8988T (cell line): Measurements from ENCODE around the gene IL12RB1.
A peak's percentile ranks its signal among the peaks of the same experiment; 100 is the strongest.
"Not testable (repeated sequence)": the region's sequence is repeated elsewhere in the genome, so short reads cannot be mapped to it uniquely, and the experiment has no call there.

Experiments
- DNase-seq: peaks from one replicate; pipeline ENCODE4 v3.0.0; 2011

Gene IL12RB1

DNA sequence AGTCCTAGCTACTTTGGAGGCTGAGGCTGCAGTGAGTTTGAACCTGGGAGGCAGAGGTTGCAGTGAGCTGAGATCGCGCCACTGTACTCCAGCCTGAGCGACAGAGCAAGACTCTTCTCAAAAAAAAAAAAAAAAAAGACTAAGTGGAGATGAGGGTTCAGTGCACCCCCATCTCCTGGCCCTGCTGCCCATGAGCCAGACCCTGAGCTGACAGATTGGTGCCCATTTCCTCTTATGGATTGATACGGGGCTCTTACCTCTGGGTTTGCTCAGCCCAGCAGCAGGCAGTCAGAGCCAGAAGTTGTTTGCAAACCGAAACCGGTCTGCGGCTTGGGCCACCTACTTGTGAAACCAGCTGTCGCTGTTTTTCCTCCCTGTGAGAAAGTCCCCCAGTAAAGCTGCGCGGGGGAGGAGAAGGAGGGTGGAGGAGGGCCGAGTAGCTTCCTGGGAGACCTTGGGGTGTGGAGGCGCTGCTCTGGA is 41.9 kb downstream of the IL12RB1 start:
- peak; percentile 11 for DNase-seq

DNA sequence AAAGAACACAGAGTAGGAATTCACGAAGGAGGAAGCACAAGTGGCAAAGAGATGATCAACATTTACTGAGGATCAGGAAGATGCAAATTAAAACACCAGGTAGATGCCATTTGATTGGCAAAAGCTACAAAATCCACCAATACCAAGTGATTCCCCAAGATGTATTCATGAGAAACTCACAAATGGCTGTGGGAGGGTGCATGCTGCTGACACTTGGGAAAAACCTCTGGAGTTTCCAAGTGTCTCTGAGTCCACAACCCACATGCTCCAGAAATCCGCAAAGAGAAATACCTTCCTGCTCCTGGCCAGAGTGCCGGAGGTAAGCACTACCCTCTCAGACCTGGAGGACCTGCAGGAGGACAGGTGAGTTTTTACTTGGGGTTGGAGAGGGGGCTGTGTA is 43.1 kb downstream of the IL12RB1 start:
- no peak for DNase-seq

DNA sequence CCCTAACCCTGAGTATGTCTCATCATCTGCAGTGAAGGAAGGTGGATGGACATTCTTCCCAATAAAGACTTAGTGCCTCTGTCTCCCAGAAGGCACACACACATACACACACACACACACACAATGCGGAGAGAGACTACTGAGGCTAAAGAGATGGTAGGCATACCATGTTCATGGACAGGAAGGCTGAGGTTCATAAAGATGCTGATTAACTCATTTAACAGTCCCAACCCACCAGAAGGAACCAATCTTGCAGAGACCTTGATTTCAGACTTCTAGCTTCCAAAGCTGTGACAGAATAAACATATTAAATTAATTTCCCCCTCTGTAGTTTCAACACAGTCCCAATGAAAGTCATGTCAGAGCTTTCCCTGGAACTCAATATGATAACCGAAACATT is 45.7 kb downstream of the IL12RB1 start:
- DNase-seq = no peak

DNA sequence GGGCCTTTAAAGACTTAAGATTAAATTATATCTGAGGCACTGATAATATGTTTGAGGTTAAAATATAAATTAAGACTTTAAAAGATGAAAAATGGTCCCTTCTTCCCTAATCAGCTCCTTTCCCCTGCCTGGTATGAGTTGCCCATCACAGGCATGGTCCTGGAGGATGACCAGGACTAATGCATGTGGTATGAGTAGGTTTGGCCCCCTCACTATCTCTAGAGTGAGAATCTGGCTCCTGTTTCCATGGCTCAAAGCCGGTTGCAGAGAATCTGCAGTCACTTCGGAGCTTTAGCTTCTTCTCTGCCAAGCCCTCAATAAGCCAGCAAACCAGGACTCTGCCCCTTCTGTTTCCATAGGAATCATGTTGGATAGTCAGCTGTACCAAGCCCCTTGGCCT is 54.6 kb downstream of the IL12RB1 start:
- DNase-seq = not testable (repeated sequence)

DNA sequence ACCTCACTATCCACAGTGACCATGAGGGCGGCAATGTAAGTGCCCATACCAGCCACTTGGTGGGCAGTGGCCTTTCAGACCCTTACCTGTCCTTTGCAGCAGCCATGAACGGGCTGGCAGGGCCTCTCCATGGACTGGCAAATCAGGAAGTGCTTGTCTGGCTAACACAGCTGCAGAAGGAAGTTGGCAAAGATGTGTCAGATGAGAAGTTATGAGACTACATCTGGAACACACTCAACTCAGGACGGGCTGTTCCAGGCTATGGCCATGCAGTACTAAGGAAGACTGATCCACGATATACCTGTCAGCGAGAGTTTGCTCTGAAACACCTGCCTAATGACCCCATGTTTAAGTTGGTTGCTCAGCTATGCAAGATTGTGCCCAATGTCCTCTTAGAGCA is 55.3 kb downstream of the IL12RB1 start:
- not testable (repeated sequence) for DNase-seq

DNA sequence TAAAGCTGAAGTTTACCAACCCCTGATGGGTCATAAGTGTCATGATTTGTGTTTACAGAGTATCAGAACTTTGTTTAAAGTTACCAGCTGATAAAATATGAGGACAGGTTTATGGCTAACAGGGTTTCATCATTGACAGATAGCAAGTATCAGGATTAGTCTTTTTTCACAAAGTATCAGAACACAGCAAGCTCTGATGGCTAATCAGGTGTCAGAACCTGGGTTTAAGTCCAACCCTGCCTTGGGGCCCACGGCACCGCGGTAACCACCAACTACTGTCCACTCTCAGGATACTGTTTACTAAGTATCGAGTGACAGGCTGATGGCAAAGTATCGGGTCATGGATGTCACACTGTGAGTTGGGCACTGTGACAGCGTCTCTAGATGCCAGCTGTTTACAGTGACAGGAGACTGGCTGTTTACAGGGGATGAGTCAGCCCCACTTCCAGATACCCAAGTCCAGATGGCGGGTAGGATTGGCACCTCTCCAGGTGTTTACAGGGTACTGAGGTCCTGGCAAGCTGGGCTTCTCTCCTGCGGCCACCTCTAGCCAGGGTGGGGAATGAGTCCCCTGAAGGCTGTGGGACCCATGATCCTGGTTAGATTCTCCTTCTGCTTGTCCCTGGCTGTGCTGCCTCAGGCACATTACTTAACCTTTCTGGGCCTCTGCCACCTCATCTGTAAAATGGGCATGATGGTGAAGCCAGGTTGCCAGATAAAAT is 57.0 kb downstream of the IL12RB1 start:
- DNase-seq = no peak

DNA sequence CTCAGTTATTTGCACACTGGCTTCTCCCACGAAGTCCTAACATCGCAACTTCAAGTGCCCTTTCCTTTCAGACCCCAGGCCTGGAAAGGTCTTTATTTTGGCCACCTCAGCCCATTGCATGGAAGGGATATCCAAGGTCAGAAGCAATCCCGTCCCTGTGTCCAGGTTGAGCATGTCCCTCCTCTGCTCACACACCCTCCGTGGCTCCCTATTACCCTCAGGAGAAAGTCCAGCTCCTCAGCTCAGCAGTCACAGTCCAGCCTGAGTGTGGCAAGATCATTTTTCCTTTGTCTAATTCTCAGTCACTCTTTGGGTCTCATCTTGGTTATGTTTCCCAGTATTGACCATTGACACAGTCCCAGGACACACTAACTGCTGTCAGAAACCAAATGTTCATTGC is 59.6 kb downstream of the IL12RB1 start:
- DNase-seq = no peak

DNA sequence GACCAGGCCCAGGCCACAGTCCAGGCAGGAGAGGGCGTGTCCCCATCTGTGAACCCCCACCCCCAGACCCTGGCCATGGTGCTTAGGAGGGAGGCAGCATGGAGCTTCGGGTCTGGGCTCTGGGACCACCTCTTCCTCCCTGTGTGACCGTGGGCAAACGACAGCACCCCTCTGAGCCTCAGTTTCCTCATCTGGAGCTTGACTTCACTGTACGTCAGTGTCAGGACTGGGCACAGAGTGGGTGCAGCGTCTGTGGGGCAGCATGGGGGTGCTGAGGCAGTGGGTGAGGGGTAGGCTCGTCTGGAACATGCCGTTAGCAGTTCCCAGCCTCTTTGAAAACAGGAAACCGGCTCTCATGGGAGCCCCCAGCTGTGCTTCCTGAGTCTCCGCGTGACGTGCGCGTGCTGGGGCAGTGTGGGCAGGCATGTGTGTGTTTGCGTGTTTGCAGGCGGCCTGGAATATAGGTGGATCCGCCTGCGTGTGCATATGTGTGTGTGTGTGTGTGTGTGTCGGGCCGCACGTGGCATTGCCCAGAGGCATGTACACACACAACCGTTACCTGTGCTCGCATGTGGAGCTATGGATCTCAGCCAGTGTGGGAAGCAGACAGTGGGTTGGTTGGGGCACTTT is 63.0 kb downstream of the IL12RB1 start:
- no peak for DNase-seq

DNA sequence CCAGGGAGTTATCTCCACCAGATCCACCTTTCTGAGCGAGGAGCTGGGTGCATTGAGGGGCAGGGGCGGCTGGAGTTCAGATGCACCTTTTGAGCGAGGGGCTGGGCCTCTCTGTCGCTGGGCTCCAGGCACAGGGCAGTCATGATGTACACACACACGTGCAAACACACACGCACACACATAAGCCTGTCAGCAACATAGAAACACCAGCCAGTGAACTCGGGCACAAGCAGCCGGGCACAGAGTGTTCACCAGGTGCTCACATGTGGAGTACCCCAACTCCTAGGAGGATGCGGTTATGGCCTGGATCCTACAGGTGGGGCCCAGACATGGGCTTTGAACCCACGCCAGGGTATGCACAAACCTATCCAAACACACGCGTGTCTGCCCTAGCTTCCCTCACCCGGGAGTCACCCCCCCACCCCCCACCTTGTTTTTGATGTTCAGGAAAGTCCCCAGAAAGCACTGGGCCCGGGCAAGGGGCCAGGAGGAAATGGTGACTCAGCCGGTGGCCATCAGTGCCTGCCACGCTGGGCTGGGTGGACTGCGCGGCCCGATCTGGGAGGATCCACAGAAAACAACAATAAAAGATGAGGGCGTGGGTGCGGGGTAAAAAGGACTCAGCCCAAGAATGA is 65.5 kb downstream of the IL12RB1 start:
- no peak for DNase-seq

DNA sequence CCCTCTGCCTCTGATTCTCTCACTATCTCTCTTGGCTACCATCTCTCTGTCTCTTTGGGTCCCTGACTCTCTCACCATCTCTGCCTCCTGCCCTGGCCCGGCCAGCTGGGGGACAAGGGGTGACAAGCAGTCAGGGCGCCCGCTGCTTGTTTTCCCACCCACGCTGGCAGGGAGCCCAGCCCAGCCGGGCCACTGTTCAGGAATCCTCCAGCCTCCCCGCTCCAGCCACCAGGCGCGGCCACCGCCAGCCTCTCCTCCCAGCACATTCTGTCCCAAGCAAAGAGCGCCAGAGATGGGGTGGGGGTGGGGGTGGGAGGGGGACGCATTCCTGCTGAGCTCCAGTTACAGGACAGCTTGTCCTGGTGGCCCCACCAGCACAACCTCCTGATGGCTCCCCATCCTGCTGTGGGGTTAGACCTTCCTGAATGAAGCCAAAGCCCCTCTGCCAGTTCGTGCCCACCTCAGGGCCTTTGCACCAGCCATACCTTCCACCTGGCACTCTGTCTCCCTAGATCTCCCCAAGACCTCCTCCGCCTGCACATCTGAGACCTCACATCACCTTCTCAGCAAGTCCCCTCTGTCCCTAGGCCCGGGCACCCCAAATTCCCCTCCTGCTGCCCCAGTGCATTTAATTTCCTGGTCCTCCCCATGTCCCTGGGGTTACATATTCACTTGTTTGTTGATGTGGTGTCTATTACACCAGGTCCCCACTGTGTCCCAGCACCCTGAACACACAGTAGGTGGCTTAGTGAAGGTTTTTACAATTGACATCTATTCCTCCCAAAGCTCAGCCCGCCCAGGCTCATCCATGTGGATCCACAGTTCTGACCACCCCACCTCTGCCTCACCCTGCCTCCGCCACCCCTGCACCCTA is 66.3 kb downstream of the IL12RB1 start:
- DNase-seq = no peak

DNA sequence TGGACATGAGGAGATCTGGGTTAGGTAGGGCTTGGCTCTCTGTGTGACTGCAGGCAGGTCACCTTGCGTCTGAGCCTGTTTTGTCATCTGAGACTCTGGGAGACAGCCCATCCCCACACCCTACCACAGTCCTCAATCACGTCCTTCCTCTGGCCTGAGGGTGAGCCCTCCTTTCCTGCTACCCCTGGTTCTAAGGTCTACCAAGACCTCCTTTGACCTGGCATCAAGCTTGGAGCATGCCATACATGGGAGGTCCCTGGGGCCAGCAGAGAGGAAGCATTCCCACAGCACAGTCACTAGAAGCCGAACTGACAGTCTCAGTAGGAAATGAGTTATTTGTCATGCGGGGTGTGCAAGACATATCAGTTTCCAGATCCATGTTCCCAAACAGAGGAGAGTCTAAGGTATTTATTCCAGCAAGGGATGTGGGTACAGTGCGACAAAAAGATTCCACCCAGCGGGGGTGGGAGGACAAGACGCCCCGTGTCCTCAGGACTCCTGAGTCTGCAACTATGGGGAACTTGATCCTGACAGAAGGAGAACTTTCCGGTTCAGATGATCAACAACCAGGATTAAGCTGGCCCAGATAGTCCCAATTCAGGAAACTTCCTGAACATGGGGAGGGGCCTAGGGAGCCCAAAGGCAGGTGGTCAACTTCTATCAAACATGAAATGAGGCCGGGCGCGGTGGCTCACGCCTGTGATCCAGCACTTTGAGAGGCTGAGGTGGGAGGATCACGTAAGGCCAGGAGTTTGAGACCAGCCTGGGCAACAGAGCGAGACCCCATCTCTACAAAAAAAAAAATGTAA is 69.3 kb downstream of the IL12RB1 start:
- no peak for DNase-seq

DNA sequence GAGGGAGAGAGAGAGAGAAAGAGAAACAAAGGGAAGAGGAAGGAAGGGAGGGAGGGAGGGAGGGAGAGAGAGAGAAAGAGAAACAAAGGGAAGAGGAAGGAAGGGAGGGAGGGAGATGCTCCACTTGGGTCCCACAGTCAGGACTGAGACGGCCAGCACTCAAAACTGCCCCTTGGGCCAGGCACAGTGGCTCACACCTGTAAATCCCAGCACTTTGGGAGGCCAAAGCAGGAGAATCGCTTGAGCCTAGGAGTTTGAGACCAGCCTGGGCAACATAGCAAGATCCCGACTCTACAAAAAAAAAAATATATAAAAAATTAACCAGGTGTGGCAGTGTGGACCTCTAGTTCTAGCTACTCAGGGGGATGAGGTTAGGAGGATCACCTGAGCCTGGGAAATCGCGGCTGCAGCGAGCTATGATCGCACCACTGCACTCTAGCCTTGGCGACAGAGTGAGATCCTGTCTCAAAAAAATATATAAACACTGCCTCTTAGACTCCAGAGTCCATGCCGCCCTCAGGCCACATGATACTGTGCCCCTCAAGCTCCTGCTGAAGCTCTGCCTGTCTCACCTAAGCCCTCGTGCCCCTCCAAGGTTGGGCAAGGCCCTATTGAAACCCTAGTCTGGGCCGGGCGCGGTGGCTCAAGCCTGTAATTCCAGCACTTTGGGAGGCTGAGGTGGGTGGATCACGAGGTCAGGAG is 70.4 kb downstream of the IL12RB1 start:
- no peak for DNase-seq

DNA sequence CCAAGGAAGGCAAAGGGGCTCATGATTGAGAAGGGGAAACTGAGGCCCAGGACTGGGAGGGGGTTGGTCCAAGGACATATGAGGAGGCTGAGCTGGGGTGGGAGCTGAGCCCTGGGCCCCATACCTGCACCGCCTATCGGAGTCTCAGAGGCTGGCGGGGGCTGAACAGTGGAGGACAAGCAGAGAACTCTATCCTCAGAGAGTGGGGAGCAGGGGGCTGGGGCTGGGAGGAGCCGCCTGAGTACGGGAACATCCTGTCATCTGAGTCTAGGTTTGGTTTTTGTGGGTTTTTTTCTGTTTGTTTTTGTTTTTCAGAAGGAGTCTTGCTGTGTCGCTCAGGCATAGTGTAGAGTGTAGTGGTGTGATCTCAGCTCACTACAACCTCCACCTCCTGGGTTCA is 72.5 kb downstream of the IL12RB1 start:
- DNase-seq = no peak

DNA sequence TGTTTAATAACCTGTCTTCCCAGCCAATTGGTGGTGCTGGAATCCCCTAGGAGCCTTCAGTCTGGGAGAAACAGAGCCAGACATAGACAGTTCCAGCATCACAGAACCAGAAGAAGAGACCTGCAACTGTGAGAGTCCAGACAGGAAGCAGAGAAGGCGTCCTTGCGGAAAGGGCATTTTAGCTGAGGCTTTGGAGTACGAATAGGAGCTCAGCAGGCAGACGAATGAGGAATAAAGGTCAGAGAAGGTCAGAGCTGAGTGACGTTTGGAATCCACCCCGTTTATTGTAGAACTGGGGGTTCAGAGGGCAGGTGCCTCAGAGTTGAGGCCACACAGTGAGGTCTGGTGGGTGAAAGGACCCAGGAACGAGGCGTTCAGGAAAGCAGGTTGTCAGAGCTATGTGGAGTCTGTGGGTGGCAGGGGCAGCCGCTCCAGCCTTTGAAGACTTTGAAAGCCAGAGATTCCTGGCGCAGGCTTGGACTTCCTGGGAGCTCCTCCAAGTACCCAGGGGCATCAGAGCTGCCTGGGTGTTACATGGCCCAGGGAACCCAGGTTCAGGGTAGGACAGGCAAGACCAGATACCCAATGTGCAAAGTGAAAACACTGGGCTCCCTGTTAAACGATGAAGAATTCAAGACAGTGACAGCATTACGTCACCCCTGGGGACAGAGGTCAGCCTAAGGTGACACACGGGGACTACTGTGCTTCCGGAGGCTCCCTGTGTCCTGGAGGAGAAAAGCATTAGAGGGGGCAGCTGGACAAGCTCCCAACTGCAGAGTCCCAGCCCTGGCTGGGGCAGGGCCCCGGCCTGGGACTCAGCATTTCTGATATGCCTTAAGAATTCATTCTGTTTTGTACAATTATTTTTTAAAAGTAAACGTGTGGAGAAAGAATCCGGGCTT is 73.3 kb downstream of the IL12RB1 start:
- no peak for DNase-seq

DNA sequence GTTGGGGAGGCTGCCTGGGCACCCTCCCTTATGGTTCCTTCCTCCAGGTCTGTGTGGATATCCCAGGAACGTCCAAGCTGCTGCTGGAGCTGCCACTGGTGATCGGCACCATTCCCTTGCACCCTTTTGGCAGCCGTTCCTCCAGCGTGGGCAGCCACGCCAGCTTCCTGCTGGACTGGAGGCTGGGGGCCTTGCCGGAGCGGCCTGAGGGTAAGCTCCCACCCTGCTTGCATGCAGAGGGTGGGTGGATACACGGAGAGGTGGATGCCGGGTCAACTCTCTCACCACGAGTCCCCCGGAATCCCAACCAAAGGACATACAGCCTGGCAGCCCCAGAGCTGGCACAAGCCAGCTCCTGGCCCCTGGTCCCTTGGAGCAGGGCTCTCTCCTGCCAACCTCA is 76.6 kb downstream of the IL12RB1 start:
- DNase-seq = no peak

DNA sequence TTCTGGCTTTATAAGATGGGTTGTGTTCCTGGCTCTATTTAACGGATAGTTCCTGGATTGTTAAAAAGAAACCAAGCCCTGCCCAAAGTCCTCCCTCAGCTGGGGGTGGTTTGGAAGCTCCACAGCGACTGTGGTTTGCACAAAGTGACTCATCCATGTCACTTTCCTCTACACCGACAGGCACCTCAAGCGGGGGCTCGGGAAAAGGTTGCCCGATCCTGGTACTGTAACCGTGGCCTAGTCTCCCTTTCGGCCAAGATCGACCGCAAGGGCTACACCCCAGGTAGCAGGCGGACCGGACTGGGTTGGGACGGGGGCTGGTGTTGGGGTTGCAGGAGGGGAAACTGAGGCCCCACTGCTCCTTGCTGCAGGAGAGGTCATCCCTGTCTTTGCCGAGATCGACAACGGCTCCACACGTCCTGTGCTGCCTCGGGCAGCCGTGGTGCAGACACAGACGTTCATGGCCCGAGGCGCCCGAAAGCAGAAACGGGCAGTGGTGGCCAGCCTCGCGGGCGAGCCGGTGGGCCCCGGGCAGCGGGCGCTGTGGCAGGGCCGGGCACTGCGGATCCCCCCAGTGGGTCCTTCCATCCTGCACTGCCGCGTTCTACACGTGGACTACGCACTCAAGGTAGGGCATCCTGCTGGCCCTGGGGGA is 77.2 kb downstream of the IL12RB1 start:
- no peak for DNase-seq
